GM23248 (cell line): ENCODE measurements around the gene EPX. TPM values are rescaled to one million over a fixed set of nuclear protein-coding genes. Genes with fewer than 3 reads are reported as not detected.
A peak's percentile ranks its signal among the peaks of the same experiment; 100 is the strongest.

Source experiments
- DNase-seq: peaks from one replicate; pipeline ENCODE4 v3.0.0-alpha.2; 2015
- H2AFZ ChIP-seq: fragments of 200-600 bp; sonication (generic); 2 replicates; pipeline ENCODE4 v1.6.1; 2016; ENCODE audit warnings: antibody characterized with exemption
- H3F3A ChIP-seq: fragments of 200-600 bp; sonication (generic); 2 replicates; pipeline ENCODE4 v1.6.1; 2016; ENCODE audit warnings: mild to moderate bottlenecking, antibody characterized with exemption, mixed run types; ENCODE audit not compliant: insufficient read depth
- H3K27ac ChIP-seq: fragments of 200-600 bp; sonication (generic); 2 replicates; pipeline ENCODE4 v1.5.1; 2016; ENCODE audit warnings: mild to moderate bottlenecking
- H3K27me3 ChIP-seq: fragments of 200-600 bp; sonication (generic); replicated peaks from 2 replicates; pipeline ENCODE4 v1.6.1; 2016; ENCODE audit warnings: mild to moderate bottlenecking; ENCODE audit not compliant: insufficient read depth
- H3K36me3 ChIP-seq: fragments of 200-600 bp; sonication (generic); 2 replicates; pipeline ENCODE4 v1.6.1; 2016; ENCODE audit warnings: low read depth, mild to moderate bottlenecking
- H3K4me1 ChIP-seq: fragments of 200-600 bp; sonication (generic); 2 replicates; pipeline ENCODE4 v1.6.1; 2016; ENCODE audit warnings: mild to moderate bottlenecking; ENCODE audit not compliant: insufficient read depth
- H3K4me2 ChIP-seq: fragments of 200-600 bp; sonication (generic); one replicate; pipeline ENCODE4 v1.6.1; 2016; ENCODE audit warnings: mild to moderate bottlenecking; ENCODE audit not compliant: unreplicated experiment
- H3K4me3 ChIP-seq: fragments of 200-600 bp; sonication (generic); 2 replicates; pipeline ENCODE4 v1.5.1; 2016; ENCODE audit warnings: mild to moderate bottlenecking
- H3K79me2 ChIP-seq: fragments of 200-600 bp; sonication (generic); 2 replicates; pipeline ENCODE4 v1.6.1; 2016; ENCODE audit warnings: mild to moderate bottlenecking; ENCODE audit not compliant: insufficient read depth
- H3K9ac ChIP-seq: fragments of 200-600 bp; sonication (generic); 2 replicates; pipeline ENCODE4 v1.6.1; 2016; ENCODE audit warnings: mild to moderate bottlenecking
- H3K9me2 ChIP-seq: fragments of 200-600 bp; sonication (generic); 2 replicates; pipeline ENCODE4 v1.6.1; 2016; ENCODE audit warnings: mixed run types, mild to moderate bottlenecking, moderate library complexity; ENCODE audit not compliant: insufficient read depth
- H3K9me3 ChIP-seq: fragments of 200-600 bp; sonication (generic); one replicate; pipeline ENCODE4 v1.6.1; 2017; ENCODE audit warnings: low read depth
- H4K20me1 ChIP-seq: fragments of 200-600 bp; sonication (generic); 2 replicates; pipeline ENCODE4 v1.6.0; 2016; ENCODE audit not compliant: insufficient read depth
- EZH2 ChIP-seq: fragments of 200-600 bp; sonication (generic); IDR thresholded peaks from 2 replicates; pipeline ENCODE4 v1.6.1; 2018; ENCODE audit warnings: antibody characterized with exemption, mild to moderate bottlenecking; ENCODE audit not compliant: insufficient read depth, poor library complexity, severe bottlenecking
- EZH2phosphoT487 ChIP-seq: fragments of 200-600 bp; sonication (generic); IDR thresholded peaks from 2 replicates; pipeline ENCODE4 v1.6.1; 2018; ENCODE audit warnings: antibody characterized with exemption, moderate library complexity, mild to moderate bottlenecking, low read depth; ENCODE audit not compliant: insufficient read depth
- WGBS, 2 experiments: methylation state at CpG; one replicate each; pipeline ENCODE4 v1.1.6; 2015 to 2017; ENCODE audit warnings: low lambda C conversion rate in 2 of 2, low coverage in 1 of 2; ENCODE audit errors: missing lambda C conversion rate in 2 of 2; 5-methylcytosine and 5-hydroxymethylcytosine counted together
- in situ Hi-C: fragments of 300-500 bp; cut with MboI; formaldehyde crosslinking; loops from 2 replicates; pipeline ENCODE4 v1.15.0; 2020
- polyA plus RNA-seq: library from polyadenylated mRNA; unstranded; fragments of >200 nt; fragmentation: Nextera tagmentation; extraction: Ambion mirVana; gene quantifications from 2 replicates; pipeline ENCODE4 v1.2.1, GENCODE V29; 2016
- total RNA-seq: library from RNA; depleted of rRNA; stranded (reverse); fragments of >200 nt; shearing (Covaris generic); gene quantifications from 2 replicates; pipeline ENCODE4 v1.2.3, GENCODE V29; 2014

Gene EPX
- total and polyA plus RNA-seq, 2 experiments from 2014 or later, result not detected

DNA sequence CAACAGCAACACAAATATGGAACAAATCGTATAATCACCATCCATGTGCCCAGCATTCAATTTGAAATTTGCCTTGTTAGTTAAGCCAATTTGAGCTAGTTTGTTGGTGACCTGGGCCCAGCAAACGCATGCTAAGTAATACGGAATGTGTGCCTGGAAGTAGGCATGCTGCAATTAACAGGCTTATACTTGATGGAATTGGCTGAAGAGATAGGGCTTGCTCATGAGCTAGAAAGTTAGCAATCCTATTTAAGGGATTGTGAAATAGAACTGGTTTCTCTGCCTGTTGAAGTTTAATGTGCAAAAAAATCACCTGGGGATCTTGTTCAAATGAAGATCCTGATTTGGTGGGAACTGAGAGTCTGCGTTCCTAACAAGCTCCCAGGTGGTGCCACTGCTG, 37.4 kb downstream of the EPX start:
- in situ Hi-C loops, result no loop called here
- Histone ChIP-seq H3K9ac (no peak overlapping the region), H3K79me2 (no peaks in the 10 kb centered on the region), H3K4me2 (no peak overlapping the region), H2AFZ (no peak overlapping the region), H3F3A (peaks cover 20% of the 10 kb centered on the region), H3K9me2 (no peaks in the 10 kb centered on the region), H3K4me1 (peaks cover 23% of the 10 kb centered on the region), H3K27ac (no peak overlapping the region), H3K27me3 (no peaks in the 10 kb centered on the region), H3K36me3 (no peaks in the 10 kb centered on the region), H3K9me3 (no peaks in the 10 kb centered on the region), H4K20me1 (no peaks in the 10 kb centered on the region), H3K4me3 (no peak overlapping the region)
- WGBS, 2 experiments, result 88 to 91% methylated on average over 4 of the region's 4 CpGs
- TF ChIP-seq EZH2 (no peak), EZH2phosphoT487 (no peak)
- no peak for DNase-seq

DNA sequence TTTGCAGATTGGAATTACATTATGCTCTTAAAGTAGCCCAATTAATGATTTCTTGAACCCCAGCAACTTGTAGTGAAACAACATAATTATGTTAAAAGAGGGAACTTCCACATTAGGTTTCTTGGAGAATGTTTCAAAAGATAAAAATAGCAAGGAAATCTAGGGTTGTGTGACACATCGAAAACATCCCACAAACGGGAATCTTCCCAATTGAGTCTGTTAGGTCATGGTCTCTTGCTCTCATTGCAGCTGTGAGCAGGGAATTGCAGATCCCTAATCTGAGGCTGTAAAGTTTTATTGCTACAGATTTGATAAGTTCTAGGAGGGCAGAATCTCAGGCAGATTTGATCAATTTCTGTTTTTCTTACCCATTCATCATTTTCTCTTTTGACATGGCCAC, 39.1 kb downstream of the EPX start:
- peak; percentile 77 for DNase-seq
- Histone ChIP-seq H3K4me1 (peaks cover 23% of the 10 kb centered on the region), H4K20me1 (no peaks in the 10 kb centered on the region), H3K36me3 (no peaks in the 10 kb centered on the region), H3K9me3 (no peaks in the 10 kb centered on the region), H3K9me2 (no peaks in the 10 kb centered on the region), H3K4me3 (no peak overlapping the region), H3K9ac (peak overlapping the region; percentile 14; the same call in 1 of the 2 replicates), H2AFZ (no peak overlapping the region), H3K4me2 (peak overlapping the region; percentile 37), H3K27ac (peak overlapping the region; percentile 51), H3K27me3 (no peaks in the 10 kb centered on the region), H3F3A (peaks cover 20% of the 10 kb centered on the region), H3K79me2 (no peaks in the 10 kb centered on the region)
- TF ChIP-seq EZH2phosphoT487, result no peak
- TF ChIP-seq EZH2, result no peak
- WGBS, 2 experiments, result 2 to 8% methylated on average over 2 of the region's 2 CpGs
- in situ Hi-C loops, result no loop called here

DNA sequence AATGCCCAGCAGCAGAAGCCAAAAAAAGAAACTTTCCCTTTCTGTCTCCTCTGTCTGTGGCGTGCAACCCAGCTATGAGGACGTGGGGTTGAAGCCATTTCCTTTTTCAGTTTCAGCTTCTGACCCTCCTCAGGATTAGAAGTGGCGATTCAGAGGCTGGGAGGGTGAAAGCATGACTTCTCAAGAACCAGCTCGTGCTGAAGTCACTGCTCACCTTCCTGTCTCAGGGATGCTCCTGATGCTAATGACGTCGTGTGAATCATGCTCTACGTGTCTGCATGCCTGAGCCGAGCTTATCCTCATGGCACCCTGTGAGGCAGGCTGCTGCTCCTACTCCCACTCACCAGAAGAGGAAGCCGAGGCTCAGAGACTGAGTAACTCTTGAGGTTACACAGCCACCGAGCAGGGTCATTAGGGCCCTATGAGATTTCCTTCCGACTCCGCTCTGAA, 40.2 kb downstream of the EPX start:
- H3K27me3 ChIP-seq, result no peaks in the 10 kb centered on the region
- TF ChIP-seq EZH2, result no peak
- no peak for TF ChIP-seq EZH2phosphoT487
- peaks cover 20% of the 10 kb centered on the region for H3F3A ChIP-seq
- no peak overlapping the region for H3K4me3 ChIP-seq
- WGBS, 2 experiments, result 18 to 25% methylated on average over 12 of the region's 12 CpGs
- no peaks in the 10 kb centered on the region for H3K9me3 ChIP-seq
- DNase-seq, result peak; percentile 94
- no peaks in the 10 kb centered on the region for H3K79me2 ChIP-seq
- peak overlapping the region; percentile 51 for H3K27ac ChIP-seq
- peak overlapping the region; percentile 32 for H3K4me2 ChIP-seq
- H2AFZ ChIP-seq, result peak overlapping the region; percentile 49
- in situ Hi-C loops, result no loop called here
- peak overlapping the region; percentile 33; the same call in 1 of the 2 replicates for H3K9ac ChIP-seq
- H4K20me1 ChIP-seq, result no peaks in the 10 kb centered on the region
- no peaks in the 10 kb centered on the region for H3K9me2 ChIP-seq
- no peaks in the 10 kb centered on the region for H3K36me3 ChIP-seq
- peaks cover 23% of the 10 kb centered on the region for H3K4me1 ChIP-seq

DNA sequence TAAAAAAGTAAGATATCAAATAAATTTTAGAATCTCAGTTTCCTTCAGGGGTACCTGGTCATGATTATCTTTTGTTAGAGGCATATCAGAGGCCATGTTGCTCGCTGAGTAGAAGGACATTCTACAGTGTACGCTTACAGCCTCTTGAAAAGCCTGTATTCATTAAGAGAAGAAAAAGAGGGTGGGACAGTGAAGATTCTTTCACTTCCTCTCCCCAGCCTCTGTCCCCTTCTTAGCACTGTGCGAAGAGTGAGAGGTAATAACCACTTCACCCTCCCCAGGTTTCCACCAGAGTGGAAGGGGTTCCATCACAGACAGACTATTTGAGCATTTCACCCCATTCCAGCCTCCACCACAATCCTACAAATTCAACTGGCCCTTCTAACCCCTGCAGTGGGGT, 41.0 kb downstream of the EPX start:
- WGBS, 2 experiments, result 85 to 94% methylated on average over 3 of the region's 3 CpGs

More for the DNA sequence above, 41.0 kb downstream of the EPX start:
- H3K36me3 ChIP-seq, result no peaks in the 10 kb centered on the region
- H3K27me3 ChIP-seq, result peaks cover under 1% of the 10 kb centered on the region; the same call in 1 of the 2 replicates
- peaks cover 23% of the 10 kb centered on the region for H3K4me1 ChIP-seq
- no peaks in the 10 kb centered on the region for H4K20me1 ChIP-seq
- no peaks in the 10 kb centered on the region for H3K9me2 ChIP-seq
- no peak overlapping the region for H3K27ac ChIP-seq
- H3F3A ChIP-seq, result peaks cover 20% of the 10 kb centered on the region
- H3K79me2 ChIP-seq, result no peaks in the 10 kb centered on the region
- no peak overlapping the region for H2AFZ ChIP-seq
- in situ Hi-C loops, result no loop called here
- no peak for TF ChIP-seq EZH2
- TF ChIP-seq EZH2phosphoT487, result no peak
- no peak overlapping the region for H3K4me3 ChIP-seq
- no peak overlapping the region for H3K4me2 ChIP-seq
- H3K9me3 ChIP-seq, result no peaks in the 10 kb centered on the region
- DNase-seq, result no peak
- no peak overlapping the region for H3K9ac ChIP-seq
